OCI-LY1 (cell line): ENCODE data around the gene ZBTB42.

ENCODE experiments used
- H2AFZ ChIP-seq: fragments of 200-600 bp; sonication (generic), shearing (Covaris generic); 2 replicates; pipeline ENCODE4 v1.6.0; 2014; ENCODE audit warnings: antibody characterized with exemption, mild to moderate bottlenecking, low read length
- H3F3A ChIP-seq: fragments of 200-600 bp; sonication (generic), shearing (Covaris generic); 2 replicates; pipeline ENCODE4 v1.6.0; 2014; ENCODE audit warnings: mild to moderate bottlenecking, antibody characterized with exemption, low read length, moderate library complexity; ENCODE audit not compliant: insufficient read depth
- H3K27ac ChIP-seq: fragments of 200-600 bp; sonication (generic); 2 replicates; pipeline ENCODE4 v1.5.1; 2014; ENCODE audit warnings: low read length, mixed run types, mild to moderate bottlenecking, low read depth; ENCODE audit not compliant: poor library complexity, severe bottlenecking
- H3K27me3 ChIP-seq: fragments of 200-600 bp; sonication (generic); 2 replicates; pipeline ENCODE4 v1.6.0; 2014; ENCODE audit warnings: antibody characterized with exemption, mild to moderate bottlenecking, low read length, moderate library complexity; ENCODE audit not compliant: insufficient read depth
- H3K36me3 ChIP-seq: fragments of 200-600 bp; sonication (generic); 2 replicates; pipeline ENCODE4 v1.6.1; 2014; ENCODE audit warnings: mild to moderate bottlenecking, antibody characterized with exemption, low read length, moderate library complexity, mixed read lengths; ENCODE audit not compliant: insufficient read depth
- H3K4me1 ChIP-seq: fragments of 200-600 bp; sonication (generic); 2 replicates; pipeline ENCODE4 v1.5.1; 2014; ENCODE audit warnings: mild to moderate bottlenecking, low read length, moderate library complexity; ENCODE audit not compliant: insufficient read depth, severe bottlenecking
- H3K4me2 ChIP-seq: fragments of 200-600 bp; sonication (generic), shearing (Covaris generic); 2 replicates; pipeline ENCODE4 v1.6.1; 2014; ENCODE audit warnings: low read length
- H3K4me3 ChIP-seq: fragments of 200-600 bp; sonication (generic); 2 replicates; pipeline ENCODE4 v1.5.1; 2014; ENCODE audit warnings: low read length, low read depth, mild to moderate bottlenecking, mixed read lengths; ENCODE audit not compliant: poor library complexity, severe bottlenecking
- H3K79me2 ChIP-seq: fragments of 200-600 bp; shearing (Covaris generic); 2 replicates; pipeline ENCODE4 v1.6.1; 2016; ENCODE audit warnings: mixed run types, low read length, mixed read lengths; ENCODE audit not compliant: insufficient read depth
- H3K9ac ChIP-seq: fragments of 200-600 bp; sonication (generic), shearing (Covaris generic); 2 replicates; pipeline ENCODE4 v1.6.1; 2014; ENCODE audit warnings: mild to moderate bottlenecking, low read length, mixed read lengths
- H3K9me2 ChIP-seq: fragments of 200-600 bp; sonication (generic), shearing (Covaris generic); 2 replicates; pipeline ENCODE4 v1.6.1; 2014; ENCODE audit warnings: low read depth, mild to moderate bottlenecking, low read length, mixed read lengths
- H3K9me3 ChIP-seq: fragments of 200-600 bp; shearing (Covaris generic); 2 replicates; pipeline ENCODE4 v1.6.1; 2014; ENCODE audit warnings: low read length, mixed read lengths
- H4K20me1 ChIP-seq: fragments of 200-600 bp; sonication (generic), shearing (Covaris generic); 2 replicates; pipeline ENCODE4 v1.6.0; 2016; ENCODE audit warnings: mild to moderate bottlenecking, low read length; ENCODE audit not compliant: insufficient read depth
- EZH2 ChIP-seq: fragments of 200-600 bp; sonication (generic), shearing (Covaris generic); IDR thresholded peaks from 2 replicates; pipeline ENCODE4 v1.8.0; 2017; ENCODE audit warnings: borderline replicate concordance, mixed run types, mild to moderate bottlenecking, antibody characterized with exemption, low read length, moderate library complexity, mixed read lengths
- TF ChIP-seq, protein P1 (sequence below): fragments of 200-600 bp; sonication (generic), shearing (Covaris generic); IDR thresholded peaks from 2 replicates; pipeline ENCODE4 v1.5.1; 2017; ENCODE audit warnings: mild to moderate bottlenecking, antibody characterized with exemption, low read length, moderate library complexity, mixed read lengths

Gene ZBTB42

GRCh38 chr14:104772707-104773504, 28.0 kb upstream of the ZBTB42 start:
- no peaks in the 10 kb centered on the region for H3K9me2 ChIP-seq

DNA sequence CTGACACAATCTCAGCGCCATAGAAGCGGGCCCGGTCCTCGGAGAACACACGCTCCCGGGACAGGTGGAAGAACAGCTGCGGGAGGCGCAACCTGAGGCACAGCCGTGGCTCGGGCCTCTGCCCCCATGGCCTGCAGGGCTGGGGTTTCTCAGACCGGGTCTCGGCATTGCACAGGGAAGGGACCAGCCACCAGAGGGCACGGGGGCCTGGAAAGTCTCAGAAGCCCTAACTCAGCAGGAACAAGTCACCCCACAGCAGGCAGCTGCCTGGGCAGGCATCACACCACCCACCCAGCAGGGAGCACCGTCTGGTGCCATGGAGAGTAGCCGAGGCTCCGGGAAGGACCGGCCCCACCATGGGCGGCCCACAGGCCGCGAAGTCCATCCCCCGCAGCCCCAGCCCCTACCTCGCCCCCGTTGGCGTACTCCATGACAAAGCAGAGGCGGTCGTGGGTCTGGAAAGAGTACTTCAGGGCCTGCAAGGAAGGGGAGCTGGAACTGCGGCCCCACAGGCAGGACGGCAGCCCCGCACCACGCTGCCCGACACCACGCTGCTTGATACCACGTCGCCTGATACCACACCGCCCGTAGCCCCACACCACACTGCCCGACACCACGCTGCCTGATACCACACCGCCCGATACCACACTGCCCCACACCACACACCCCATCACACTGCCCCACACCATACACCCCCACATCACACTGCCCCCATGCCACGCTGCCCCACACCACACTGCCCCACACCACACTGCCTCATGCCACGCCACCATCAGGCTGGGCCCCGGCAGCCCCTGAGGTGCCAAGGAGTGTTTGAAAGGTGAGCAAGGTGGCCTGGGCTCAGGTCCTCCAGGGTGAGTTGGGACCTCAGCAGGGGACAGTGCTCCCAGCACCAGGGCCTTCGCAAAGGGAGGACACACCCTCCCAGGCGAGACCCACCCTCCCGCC, 27.1 kb upstream of the ZBTB42 start:
- Histone ChIP-seq H3K27ac (no peak overlapping the region), H3K4me2 (no peak overlapping the region), H3F3A (no peaks in the 10 kb centered on the region), H2AFZ (no peak overlapping the region), H3K79me2 (no peaks in the 10 kb centered on the region), H3K9me3 (peaks cover 7% of the 10 kb centered on the region), H3K9ac (no peak overlapping the region), H3K4me1 (no peaks in the 10 kb centered on the region), H4K20me1 (no peaks in the 10 kb centered on the region), H3K9me2 (no peaks in the 10 kb centered on the region), H3K36me3 (peaks cover 55% of the 10 kb centered on the region), H3K27me3 (no peaks in the 10 kb centered on the region), H3K4me3 (no peak overlapping the region)
- no peak for TF ChIP-seq EZH2
- TF ChIP-seq, protein P1, sequence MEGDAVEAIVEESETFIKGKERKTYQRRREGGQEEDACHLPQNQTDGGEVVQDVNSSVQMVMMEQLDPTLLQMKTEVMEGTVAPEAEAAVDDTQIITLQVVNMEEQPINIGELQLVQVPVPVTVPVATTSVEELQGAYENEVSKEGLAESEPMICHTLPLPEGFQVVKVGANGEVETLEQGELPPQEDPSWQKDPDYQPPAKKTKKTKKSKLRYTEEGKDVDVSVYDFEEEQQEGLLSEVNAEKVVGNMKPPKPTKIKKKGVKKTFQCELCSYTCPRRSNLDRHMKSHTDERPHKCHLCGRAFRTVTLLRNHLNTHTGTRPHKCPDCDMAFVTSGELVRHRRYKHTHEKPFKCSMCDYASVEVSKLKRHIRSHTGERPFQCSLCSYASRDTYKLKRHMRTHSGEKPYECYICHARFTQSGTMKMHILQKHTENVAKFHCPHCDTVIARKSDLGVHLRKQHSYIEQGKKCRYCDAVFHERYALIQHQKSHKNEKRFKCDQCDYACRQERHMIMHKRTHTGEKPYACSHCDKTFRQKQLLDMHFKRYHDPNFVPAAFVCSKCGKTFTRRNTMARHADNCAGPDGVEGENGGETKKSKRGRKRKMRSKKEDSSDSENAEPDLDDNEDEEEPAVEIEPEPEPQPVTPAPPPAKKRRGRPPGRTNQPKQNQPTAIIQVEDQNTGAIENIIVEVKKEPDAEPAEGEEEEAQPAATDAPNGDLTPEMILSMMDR: peak; percentile 6; the same call in 1 of the 2 replicates

More at GRCh38 chr14:104772707-104773504, 28.0 kb upstream of the ZBTB42 start:
- H3K9ac ChIP-seq: no peak overlapping the region
- no peak for TF ChIP-seq EZH2
- TF ChIP-seq, protein P1: no peak
- H3K9me3 ChIP-seq: peaks cover 7% of the 10 kb centered on the region
- H3K79me2 ChIP-seq: no peaks in the 10 kb centered on the region
- H3K27ac ChIP-seq: no peak overlapping the region
- H3F3A ChIP-seq: no peaks in the 10 kb centered on the region
- H3K36me3 ChIP-seq: peaks cover 57% of the 10 kb centered on the region
- no peaks in the 10 kb centered on the region for H3K27me3 ChIP-seq
- H3K4me2 ChIP-seq: no peak overlapping the region
- H4K20me1 ChIP-seq: no peaks in the 10 kb centered on the region
- no peak overlapping the region for H3K4me3 ChIP-seq
- no peak overlapping the region for H2AFZ ChIP-seq
- no peaks in the 10 kb centered on the region for H3K4me1 ChIP-seq

DNA sequence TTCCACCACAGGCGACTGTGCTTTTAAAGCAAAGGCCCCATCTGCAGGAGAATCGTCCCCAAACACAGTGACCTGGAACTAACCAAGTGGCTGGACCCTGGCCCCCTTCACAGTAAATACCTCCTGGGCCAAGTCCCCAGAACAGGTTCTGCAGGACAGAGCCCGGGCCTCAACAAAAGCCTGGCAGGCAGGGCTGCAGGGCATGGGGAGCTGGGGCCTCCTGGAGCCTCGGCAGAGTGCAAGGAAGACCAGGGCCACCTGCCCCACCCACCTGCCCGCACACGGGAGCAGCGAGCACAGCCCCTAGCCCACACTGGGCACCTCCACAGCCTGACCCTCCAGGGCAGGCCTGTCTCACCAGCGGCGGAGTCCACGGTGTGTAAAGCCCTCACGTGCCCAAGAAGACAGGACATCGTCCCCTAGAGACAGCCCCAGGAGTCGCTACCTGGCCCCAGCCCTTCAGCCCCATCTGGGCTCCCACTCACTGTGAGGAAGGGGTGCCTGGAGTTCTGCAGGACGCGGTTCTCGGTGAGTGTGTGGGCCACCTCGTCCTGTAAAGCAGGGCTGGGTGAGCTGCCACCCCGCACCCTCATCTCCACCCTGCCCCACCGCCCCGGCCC, 26.3 kb upstream of the ZBTB42 start:
- Histone ChIP-seq H3K9ac (no peak overlapping the region), H3K27ac (no peak overlapping the region), H4K20me1 (no peaks in the 10 kb centered on the region), H3K36me3 (peaks cover 58% of the 10 kb centered on the region), H3K4me3 (no peak overlapping the region), H3F3A (no peaks in the 10 kb centered on the region), H3K27me3 (no peaks in the 10 kb centered on the region), H2AFZ (no peak overlapping the region), H3K4me2 (no peak overlapping the region), H3K79me2 (no peaks in the 10 kb centered on the region), H3K4me1 (no peaks in the 10 kb centered on the region), H3K9me3 (peaks cover 7% of the 10 kb centered on the region), H3K9me2 (no peaks in the 10 kb centered on the region)
- TF ChIP-seq, protein P1: no peak
- TF ChIP-seq EZH2: no peak
